Psoas muscle (tissue), 8 donors: Measurements from ENCODE around the gene ASCL4. TPM values are rescaled to one million over a fixed set of nuclear protein-coding genes. Genes with fewer than 3 reads are reported as not detected.

ENCODE experiments used
- ATAC-seq, 4 donors: fragments of 200-7000 bp; cut with Tn5 transposase; one replicate each; pipeline ENCODE4 v1.9.1; 2020; ENCODE audit warnings: moderate library complexity in 3 of 4, mild to moderate bottlenecking in 2 of 4
- DNase-seq, 2 donors: peaks; one replicate each; pipeline ENCODE4 v3.0.0-alpha.2; 2020
- H3K27ac ChIP-seq: fragments of 200-600 bp; one replicate; pipeline ENCODE4 v1.8.0; 2022
- H3K27me3 ChIP-seq, 3 donors: fragments of 200-600 bp in 1 of 3; one replicate each; pipeline versions ENCODE4 v1.6.1 to v1.8.0; 2013 to 2022; ENCODE audit warnings: low read length in 2 of 3, mild to moderate bottlenecking in 2 of 3, moderate library complexity in 1 of 3; ENCODE audit not compliant: insufficient read depth in 3 of 3
- H3K36me3 ChIP-seq, 2 donors: fragments of 200-600 bp in 1 of 2; one replicate each; pipeline versions ENCODE4 v1.6.1 to v1.8.0; 2013 to 2022; ENCODE audit warnings: low read depth in 1 of 2, mild to moderate bottlenecking in 1 of 2, moderate library complexity in 1 of 2; ENCODE audit not compliant: insufficient read depth in 1 of 2
- H3K4me1 ChIP-seq: fragments of 200-600 bp; one replicate; pipeline ENCODE4 v1.8.0; 2022
- H3K4me3 ChIP-seq: fragments of 200-600 bp; one replicate; pipeline ENCODE4 v1.8.0; 2022; ENCODE audit warnings: mild to moderate bottlenecking
- H3K9me3 ChIP-seq: fragments of 200-600 bp; one replicate; pipeline ENCODE4 v1.8.0; 2022
- WGBS, 3 donors: extraction: QIAGEN DNeasy Blood & Tissue Kit; methylation state at CpG; one replicate each; pipeline versions ENCODE4 v1.1.6 to v1.1.7; 2013; 5-methylcytosine and 5-hydroxymethylcytosine counted together
- intact Hi-C, 2 donors: fragments of 100-400 bp; cut with DNase I; formaldehyde crosslinking; loops; one replicate each; pipeline versions ENCODE4 v1.11.0 to v1.14.2; 2022
- polyA plus RNA-seq, 3 donors: library from polyadenylated mRNA; stranded (reverse); fragments of 200-250 nt; gene quantifications; one replicate each; pipeline ENCODE4 v1.2.3, GENCODE V29; 2013
- total RNA-seq, 4 donors: library from RNA; stranded (reverse); fragmentation: NEBNext Ultra II Directional in 2 of 4; extraction: Animal tissue kit (Norgen Biotek cat#: 25700) in 2 of 4; gene quantifications; one replicate each; pipeline versions ENCODE4 v1.2.1 to v1.2.4, GENCODE V29; 2021 to 2023
- TF ChIP-seq, protein P1 (sequence below): fragments of 200-600 bp; IDR thresholded peaks from one replicate; pipeline ENCODE4 v1.8.0; 2022; ENCODE audit warnings: antibody characterized with exemption
- donor health status: healthy with polysubstance abuse.
- donor health status: DM: no; HTN: no; CAD: no; lungs with moderate emphysema.
- donor health status: Bipolar disorder and iron deficiency.
- donor health status: healthy.
- donor health status: DM: yes; HTN: yes; CAD: no.
- donor health status: DM: no; HTN: no; CAD: no.
- donor health status: DM: no; HTN: no; CAD: no.
- donor health status: DM: yes; HTN: yes; CAD: no.

The ASCL4 gene
- total and polyA plus RNA-seq, 7 donors = not detected

DNA sequence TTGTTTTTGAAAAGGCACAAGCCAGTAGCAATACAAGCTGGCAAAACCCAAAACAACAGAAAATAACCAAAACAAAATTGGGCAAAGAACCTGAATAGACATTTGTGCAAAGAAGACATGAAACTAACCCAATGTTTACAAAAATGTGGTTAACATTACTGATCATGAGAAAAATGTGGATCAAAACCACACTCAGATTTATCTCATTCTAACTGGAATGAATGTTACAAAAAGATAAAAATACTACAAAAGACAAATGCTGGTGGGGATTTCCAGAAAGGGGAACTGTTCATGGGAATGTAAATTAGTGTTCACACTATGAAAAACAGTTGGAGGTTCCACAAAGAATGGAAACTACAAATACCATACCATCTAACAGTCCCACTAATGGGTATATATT is 26.6 kb downstream of the ASCL4 start:
- H3K27me3 ChIP-seq = no peaks in the 10 kb centered on the region

DNA sequence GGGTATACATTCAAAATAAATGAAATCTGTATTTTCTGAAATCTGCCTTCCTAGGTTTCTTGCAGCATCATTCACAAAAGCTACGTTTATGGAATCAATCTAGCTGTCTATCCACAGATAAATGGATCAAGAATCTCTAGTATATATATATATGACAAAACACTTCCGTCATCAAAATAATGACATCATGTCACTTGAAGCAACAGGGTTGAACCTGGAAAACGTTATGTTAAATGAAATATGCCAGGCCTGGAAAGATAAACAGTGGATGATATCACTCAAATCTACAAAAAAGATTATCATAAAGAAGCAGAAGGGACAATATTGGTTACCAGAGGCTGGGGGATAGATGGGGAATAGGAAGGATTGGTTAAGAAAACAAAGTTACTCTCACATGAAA is 28.6 kb downstream of the ASCL4 start:
- ATAC-seq (no peak), DNase-seq (no peak)
- TF ChIP-seq, protein P1, sequence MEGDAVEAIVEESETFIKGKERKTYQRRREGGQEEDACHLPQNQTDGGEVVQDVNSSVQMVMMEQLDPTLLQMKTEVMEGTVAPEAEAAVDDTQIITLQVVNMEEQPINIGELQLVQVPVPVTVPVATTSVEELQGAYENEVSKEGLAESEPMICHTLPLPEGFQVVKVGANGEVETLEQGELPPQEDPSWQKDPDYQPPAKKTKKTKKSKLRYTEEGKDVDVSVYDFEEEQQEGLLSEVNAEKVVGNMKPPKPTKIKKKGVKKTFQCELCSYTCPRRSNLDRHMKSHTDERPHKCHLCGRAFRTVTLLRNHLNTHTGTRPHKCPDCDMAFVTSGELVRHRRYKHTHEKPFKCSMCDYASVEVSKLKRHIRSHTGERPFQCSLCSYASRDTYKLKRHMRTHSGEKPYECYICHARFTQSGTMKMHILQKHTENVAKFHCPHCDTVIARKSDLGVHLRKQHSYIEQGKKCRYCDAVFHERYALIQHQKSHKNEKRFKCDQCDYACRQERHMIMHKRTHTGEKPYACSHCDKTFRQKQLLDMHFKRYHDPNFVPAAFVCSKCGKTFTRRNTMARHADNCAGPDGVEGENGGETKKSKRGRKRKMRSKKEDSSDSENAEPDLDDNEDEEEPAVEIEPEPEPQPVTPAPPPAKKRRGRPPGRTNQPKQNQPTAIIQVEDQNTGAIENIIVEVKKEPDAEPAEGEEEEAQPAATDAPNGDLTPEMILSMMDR = no peak
- Histone ChIP-seq H3K9me3 (no peaks in the 10 kb centered on the region), H3K27me3 (no peaks in the 10 kb centered on the region), H3K4me3 (no peak overlapping the region), H3K36me3 (no peaks in the 10 kb centered on the region), H3K4me1 (no peaks in the 10 kb centered on the region), H3K27ac (no peak overlapping the region)
- intact Hi-C loops = no loop called here
- WGBS, 3 donors = 33 to 42% (median 34%) methylated on average over 3 of the region's 3 CpGs

More for the DNA sequence above, 26.6 kb downstream of the ASCL4 start:
- Histone ChIP-seq H3K4me1 (no peaks in the 10 kb centered on the region), H3K27ac (no peak overlapping the region), H3K9me3 (no peaks in the 10 kb centered on the region), H3K4me3 (no peak overlapping the region), H3K36me3 (no peaks in the 10 kb centered on the region)
- intact Hi-C loops = no loop called here
- DNase-seq = no peak
- ATAC-seq = no peak
- TF ChIP-seq, protein P1 = no peak

DNA sequence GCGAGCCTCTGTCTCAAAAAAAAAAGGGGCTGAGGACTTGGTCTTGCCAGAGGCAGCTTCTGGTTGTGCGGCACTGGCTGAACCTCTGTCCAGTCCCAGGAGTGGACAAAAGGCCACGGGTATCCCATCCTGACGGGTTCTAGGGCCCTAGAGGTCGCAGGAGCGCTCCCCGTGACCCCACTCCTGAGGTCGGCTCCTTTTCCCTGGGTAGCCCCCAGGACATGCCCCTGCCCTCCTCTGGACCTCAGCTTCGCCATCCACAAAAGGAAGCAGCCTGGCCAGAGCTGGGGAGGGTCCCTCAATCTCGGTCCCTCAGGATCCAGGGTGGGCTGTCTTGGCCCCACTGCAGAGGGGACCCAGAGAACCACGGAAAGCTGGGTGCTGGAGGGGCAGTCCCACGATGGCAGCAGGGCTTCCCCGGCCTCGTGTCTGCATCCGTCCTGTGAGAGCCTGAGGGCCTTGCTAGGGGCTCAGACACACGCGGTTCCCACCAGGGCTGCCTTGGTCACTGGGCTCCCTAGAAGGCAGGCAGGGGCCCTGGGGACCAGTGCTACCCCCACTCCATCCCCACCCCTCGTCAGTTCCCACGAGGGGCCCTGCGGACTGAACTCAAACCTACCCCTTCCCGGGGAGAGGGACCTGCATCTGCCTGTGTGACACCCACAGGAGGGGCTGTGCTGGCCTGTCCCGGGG is 31.1 kb downstream of the ASCL4 start:
- no peak overlapping the region for H3K27ac ChIP-seq
- no peaks in the 10 kb centered on the region for H3K36me3 ChIP-seq
- H3K4me3 ChIP-seq = no peak overlapping the region
- intact Hi-C loops = no loop called here
- WGBS, 3 donors = 71 to 76% (median 72%) methylated on average over 18 to 22 of the region's 22 CpGs
- H3K9me3 ChIP-seq = no peaks in the 10 kb centered on the region
- TF ChIP-seq, protein P1 = no peak
- no peaks in the 10 kb centered on the region for H3K4me1 ChIP-seq
- no peaks in the 10 kb centered on the region for H3K27me3 ChIP-seq
- DNase-seq (no peak), ATAC-seq (no peak)

DNA sequence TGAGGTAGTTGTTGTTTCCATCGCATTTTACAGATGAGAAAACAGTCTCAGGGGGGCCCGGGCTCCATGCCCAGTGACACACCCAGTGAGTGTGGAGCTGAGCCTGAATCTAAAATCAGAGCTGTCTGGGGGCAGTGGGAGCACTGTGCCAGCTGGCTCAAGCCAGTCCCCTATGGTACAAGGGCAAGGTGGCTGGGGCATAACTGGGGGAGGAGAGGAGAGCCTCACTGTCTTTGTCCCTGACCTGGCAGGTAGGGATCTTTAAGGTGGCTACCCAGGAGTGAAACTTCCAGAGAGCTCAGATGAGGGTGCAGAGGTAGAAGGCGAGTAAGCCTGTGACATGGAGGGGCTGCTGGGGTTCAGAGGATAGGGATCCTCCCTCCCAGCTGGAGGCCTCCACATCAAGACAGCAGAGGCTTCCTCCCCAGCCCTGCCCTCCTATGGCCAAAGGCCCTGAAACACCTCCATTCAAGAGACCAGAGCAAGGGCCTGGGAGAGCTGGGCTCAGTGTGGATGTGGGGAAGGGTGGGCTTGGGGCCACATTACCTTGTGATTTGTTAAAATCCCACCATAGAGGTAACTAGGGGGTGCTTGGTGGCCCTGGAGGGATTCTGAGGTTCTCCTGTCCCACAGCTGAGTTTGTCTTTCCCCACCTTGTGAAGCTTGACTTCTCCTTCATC is 33.1 kb downstream of the ASCL4 start:
- DNase-seq (no peak), ATAC-seq (no peak)
- TF ChIP-seq, protein P1 = no peak
- 34 to 63% (median 38%) methylated on average over 3 of the region's 3 CpGs for WGBS, 3 donors
- no peaks in the 10 kb centered on the region for H3K9me3 ChIP-seq
- no peaks in the 10 kb centered on the region for H3K27me3 ChIP-seq
- H3K27ac ChIP-seq = no peak overlapping the region
- H3K4me1 ChIP-seq = no peaks in the 10 kb centered on the region
- no peak overlapping the region for H3K4me3 ChIP-seq
- intact Hi-C loops = no loop called here
- no peaks in the 10 kb centered on the region for H3K36me3 ChIP-seq
